Nephron progenitor cell (in vitro differentiated cells): Measurements from ENCODE around the gene POLR1A.

Experiments
- DNase-seq: peaks from one replicate; pipeline ENCODE4 v3.0.0; 2021
- H3K27ac Mint-ChIP-seq: 2 replicates; pipeline ENCODE4 v1.8.0; 2021; ENCODE audit warnings: mild to moderate bottlenecking, moderate library complexity, mixed read lengths
- H3K27me3 Mint-ChIP-seq: 2 replicates; pipeline ENCODE4 v1.8.0; 2021; ENCODE audit warnings: mild to moderate bottlenecking, low read depth, mixed read lengths; ENCODE audit not compliant: poor library complexity
- H3K36me3 Mint-ChIP-seq: 2 replicates; pipeline ENCODE4 v1.8.0; 2021; ENCODE audit warnings: low read depth, mixed read lengths
- H3K4me1 Mint-ChIP-seq: 2 replicates; pipeline ENCODE4 v1.8.0; 2021; ENCODE audit warnings: mixed read lengths
- H3K4me3 Mint-ChIP-seq: 2 replicates; pipeline ENCODE4 v1.8.0; 2021; ENCODE audit warnings: mild to moderate bottlenecking, moderate library complexity, mixed read lengths
- H3K9me3 Mint-ChIP-seq: 2 replicates; pipeline ENCODE4 v1.8.0; 2021; ENCODE audit warnings: mild to moderate bottlenecking, moderate library complexity, mixed read lengths
- TF ChIP-seq, protein P1 (sequence below): fragments of 200-600 bp; sonication (generic); IDR thresholded peaks from 2 replicates; pipeline ENCODE4 v1.5.0; 2021; ENCODE audit warnings: antibody characterized with exemption

The POLR1A gene

GRCh38 chr2:86032861-86033595 is 72.7 kb downstream of the POLR1A start:
- Mint-ChIP-seq H3K4me3 (no peak overlapping the region), H3K9me3 (no peaks in the 10 kb centered on the region), H3K36me3 (peaks cover 71% of the 10 kb centered on the region), H3K4me1 (peaks cover 19% of the 10 kb centered on the region), H3K27ac (peak overlapping the region; percentile 77), H3K27me3 (peaks cover 2% of the 10 kb centered on the region)
- TF ChIP-seq, protein P1, sequence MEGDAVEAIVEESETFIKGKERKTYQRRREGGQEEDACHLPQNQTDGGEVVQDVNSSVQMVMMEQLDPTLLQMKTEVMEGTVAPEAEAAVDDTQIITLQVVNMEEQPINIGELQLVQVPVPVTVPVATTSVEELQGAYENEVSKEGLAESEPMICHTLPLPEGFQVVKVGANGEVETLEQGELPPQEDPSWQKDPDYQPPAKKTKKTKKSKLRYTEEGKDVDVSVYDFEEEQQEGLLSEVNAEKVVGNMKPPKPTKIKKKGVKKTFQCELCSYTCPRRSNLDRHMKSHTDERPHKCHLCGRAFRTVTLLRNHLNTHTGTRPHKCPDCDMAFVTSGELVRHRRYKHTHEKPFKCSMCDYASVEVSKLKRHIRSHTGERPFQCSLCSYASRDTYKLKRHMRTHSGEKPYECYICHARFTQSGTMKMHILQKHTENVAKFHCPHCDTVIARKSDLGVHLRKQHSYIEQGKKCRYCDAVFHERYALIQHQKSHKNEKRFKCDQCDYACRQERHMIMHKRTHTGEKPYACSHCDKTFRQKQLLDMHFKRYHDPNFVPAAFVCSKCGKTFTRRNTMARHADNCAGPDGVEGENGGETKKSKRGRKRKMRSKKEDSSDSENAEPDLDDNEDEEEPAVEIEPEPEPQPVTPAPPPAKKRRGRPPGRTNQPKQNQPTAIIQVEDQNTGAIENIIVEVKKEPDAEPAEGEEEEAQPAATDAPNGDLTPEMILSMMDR = no peak
- DNase-seq = no peak

GRCh38 chr2:86031606-86032005 is 74.1 kb downstream of the POLR1A start:
- no peaks in the 10 kb centered on the region for H3K9me3 Mint-ChIP-seq
- peaks cover 6% of the 10 kb centered on the region for H3K27me3 Mint-ChIP-seq
- H3K4me1 Mint-ChIP-seq = peaks cover 11% of the 10 kb centered on the region
- peaks cover 79% of the 10 kb centered on the region for H3K36me3 Mint-ChIP-seq
- no peak overlapping the region for H3K4me3 Mint-ChIP-seq
- no peak overlapping the region for H3K27ac Mint-ChIP-seq
- TF ChIP-seq, protein P1 = no peak
- no peak for DNase-seq

- DNase-seq = no peak
- H3K4me1 Mint-ChIP-seq = peaks cover 6% of the 10 kb centered on the region
- peaks cover 6% of the 10 kb centered on the region for H3K27me3 Mint-ChIP-seq
- TF ChIP-seq, protein P1 = no peak
- peak overlapping the region; percentile 20 for H3K27ac Mint-ChIP-seq
- no peak overlapping the region for H3K4me3 Mint-ChIP-seq
- H3K36me3 Mint-ChIP-seq = peaks cover 82% of the 10 kb centered on the region
- no peaks in the 10 kb centered on the region for H3K9me3 Mint-ChIP-seq
Measured at GRCh38 chr2:86031151-86031550, 74.5 kb downstream of the POLR1A start.

DNA sequence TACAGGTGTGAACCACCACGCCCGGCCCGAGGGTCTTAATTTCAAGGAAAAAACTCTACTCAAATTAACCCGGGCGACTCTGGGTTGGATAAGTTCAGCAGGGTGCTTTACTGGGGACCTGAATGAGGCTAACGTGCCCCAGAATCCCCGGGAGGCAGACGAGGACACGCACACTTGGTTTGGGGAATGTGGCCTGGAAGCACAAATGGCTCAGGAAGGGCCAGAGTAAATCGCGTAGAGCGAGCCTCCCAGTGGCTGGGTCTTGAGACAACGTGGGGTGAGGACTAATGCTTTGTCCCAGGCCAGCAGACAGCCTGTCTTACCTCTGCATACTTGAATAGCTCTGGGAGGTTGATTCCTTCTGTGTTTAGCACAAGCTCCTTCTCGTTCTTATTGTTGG is 75.8 kb downstream of the POLR1A start:
- TF ChIP-seq, protein P1 = no peak
- Mint-ChIP-seq H3K27me3 (peaks cover 6% of the 10 kb centered on the region), H3K4me1 (no peaks in the 10 kb centered on the region), H3K36me3 (peaks cover 87% of the 10 kb centered on the region), H3K27ac (no peak overlapping the region), H3K9me3 (no peaks in the 10 kb centered on the region), H3K4me3 (no peak overlapping the region)
- DNase-seq = no peak

GRCh38 chr2:86028766-86029381 is 76.8 kb downstream of the POLR1A start:
- Mint-ChIP-seq H3K4me3 (no peak overlapping the region), H3K27ac (peak overlapping the region; percentile 81), H3K4me1 (no peaks in the 10 kb centered on the region), H3K9me3 (no peaks in the 10 kb centered on the region), H3K27me3 (peaks cover 6% of the 10 kb centered on the region), H3K36me3 (peaks cover 87% of the 10 kb centered on the region)
- TF ChIP-seq, protein P1 = no peak
- DNase-seq = no peak
